Measurements from ENCODE around the gene MDFIC2. TPM values are rescaled to one million over a fixed set of nuclear protein-coding genes. Genes with fewer than 3 reads are reported as not detected.
"Not testable (repeated sequence)": the region's sequence is repeated elsewhere in the genome, so short reads cannot be mapped to it uniquely, and the experiment has no call there.

Gene MDFIC2
- total RNA-seq, 6 donors from 2014 or later = not detected

- 68 to 78% methylated on average over 1 of the region's 1 CpG for WGBS, 2 donors
Measured at GRCh38 chr3:70342149-70342548, 29.7 kb upstream of the MDFIC2 start.

GRCh38 chr3:70336885-70337284 lies 24.4 kb upstream of the MDFIC2 start:
- H3K36me3 ChIP-seq; H3K4me1 ChIP-seq; H3K27ac ChIP-seq; H3K4me3 ChIP-seq; DNase-seq; ATAC-seq (ENCODE audit: low FRiP score in 2 of 2); H3K9me3 ChIP-seq; H3K27me3 ChIP-seq: not testable (repeated sequence)
- WGBS, 2 donors = 84 to 97% methylated on average over 1 of the region's 1 CpG

More at GRCh38 chr3:70342149-70342548, 29.7 kb upstream of the MDFIC2 start:
- Histone ChIP-seq H3K4me1 (no peaks in the 10 kb centered on the region), H3K27ac (no peak overlapping the region), H3K36me3 (no peaks in the 10 kb centered on the region), H3K4me3 (no peak overlapping the region), H3K9me3 (peaks cover 0 to 4% (median 0%) of the 10 kb centered on the region in 4 donors), H3K27me3 (no peaks in the 10 kb centered on the region)
- no peak for DNase-seq
- no peak for TF ChIP-seq EP300 (IDR thresholded peaks at IDR 0.05)
- TF ChIP-seq POLR2AphosphoS5 (IDR thresholded peaks at IDR 0.05) = no peak
- no peak for TF ChIP-seq POLR2A (IDR thresholded peaks at IDR 0.05)
- no peak for TF ChIP-seq CTCF (IDR thresholded peaks at IDR 0.05)
- ATAC-seq (ENCODE audit: low FRiP score in 2 of 2) = no peak

GRCh38 chr3:70333080-70333479 lies 20.6 kb upstream of the MDFIC2 start:
- Histone ChIP-seq H3K27ac (no peak overlapping the region), H3K9me3 (no peaks in the 10 kb centered on the region), H3K4me3 (no peak overlapping the region), H3K36me3 (no peaks in the 10 kb centered on the region), H3K27me3 (no peaks in the 10 kb centered on the region), H3K4me1 (no peaks in the 10 kb centered on the region)
- ATAC-seq (ENCODE audit: low FRiP score in 2 of 2) = no peak
- TF ChIP-seq EP300 (IDR thresholded peaks at IDR 0.05) (no peak), POLR2AphosphoS5 (IDR thresholded peaks at IDR 0.05) (no peak), CTCF (IDR thresholded peaks at IDR 0.05) (no peak), POLR2A (IDR thresholded peaks at IDR 0.05) (no peak)
- 81 to 90% methylated on average over 3 of the region's 3 CpGs for WGBS, 2 donors
- no peak for DNase-seq

GRCh38 chr3:70315021-70315420 lies 2.6 kb upstream of the MDFIC2 start:
- Histone ChIP-seq H3K36me3 (no peaks in the 10 kb centered on the region), H3K27me3 (no peaks in the 10 kb centered on the region), H3K4me3 (no peak overlapping the region), H3K9me3 (no peaks in the 10 kb centered on the region), H3K27ac (no peak overlapping the region), H3K4me1 (no peaks in the 10 kb centered on the region)
- DNase-seq = no peak
- ATAC-seq (ENCODE audit: low FRiP score in 2 of 2) = no peak
- TF ChIP-seq EP300 (IDR thresholded peaks at IDR 0.05) (no peak), CTCF (IDR thresholded peaks at IDR 0.05) (no peak), POLR2A (IDR thresholded peaks at IDR 0.05) (no peak), POLR2AphosphoS5 (IDR thresholded peaks at IDR 0.05) (no peak)
- 86 to 95% methylated on average over 1 of the region's 1 CpG for WGBS, 2 donors

GRCh38 chr3:70310809-70311208 lies 1.6 kb downstream of the MDFIC2 start:
- Histone ChIP-seq H3K9me3 (no peaks in the 10 kb centered on the region), H3K27ac (no peak overlapping the region), H3K36me3 (no peaks in the 10 kb centered on the region), H3K27me3 (no peaks in the 10 kb centered on the region), H3K4me3 (no peak overlapping the region), H3K4me1 (no peaks in the 10 kb centered on the region)
- ATAC-seq (ENCODE audit: low FRiP score in 2 of 2) (no peak), DNase-seq (no peak)
- TF ChIP-seq CTCF (IDR thresholded peaks at IDR 0.05) (no peak), POLR2AphosphoS5 (IDR thresholded peaks at IDR 0.05) (no peak), EP300 (IDR thresholded peaks at IDR 0.05) (no peak)
- WGBS, 2 donors = 96 to 98% methylated on average over 1 of the region's 1 CpG

All from upper lobe of left lung (tissue), 6 donors.